Endothelial cell of umbilical vein (primary cell): Measurements from ENCODE around the gene CCDC171. TPM values are rescaled to one million over a fixed set of nuclear protein-coding genes. Genes with fewer than 3 reads are reported as not detected.

ENCODE experiments used
- BruUV-seq: library from RNA; stranded (reverse); fragments of 400-500 nt; replicated peaks from 2 replicates; lab custom pipeline; 2021; lab: Mats Ljungman, UMichigan
- CTCF ChIA-PET: fragments of 300-600, 350-600 bp; sonication (Branson Sonifier 250); formaldehyde crosslinking; loops from one replicate; lab custom pipeline; 2021; ENCODE audit warnings: antibody characterized with exemption, inconsistent platforms; lab: Charles Lee
- POLR2A ChIA-PET: fragments of 300-600, 350-600 bp; sonication (Branson Sonifier 250); formaldehyde crosslinking; loops from one replicate; lab custom pipeline; 2021; ENCODE audit warnings: antibody characterized with exemption, inconsistent platforms; lab: Charles Lee
- DNase-seq: peaks from one replicate; pipeline ENCODE4 v3.0.0-alpha.2; 2011; ENCODE audit warnings: low read depth, low spot score
- FAIRE-seq: peaks from 2 replicates; lab custom pipeline; 2011; peaks lifted over from hg19 to GRCh38; lab: Jason Lieb, UNC
- H2AFZ ChIP-seq: 2 replicates; pipeline ENCODE4 v1.6.0; 2012; ENCODE audit warnings: low read depth, low read length, control low read depth, inconsistent platforms
- H3K27ac ChIP-seq: 2 replicates; pipeline ENCODE4 v1.5.1; 2011; ENCODE audit warnings: low read depth, mild to moderate bottlenecking, control low read depth, low read length, moderate library complexity; ENCODE audit not compliant: insufficient read depth
- H3K27me3 ChIP-seq, 2 experiments: 2 replicates each; pipeline versions ENCODE4 v1.6.0 to v1.6.1; 2011; ENCODE audit warnings: low read length in 2 of 2, mixed read lengths in 1 of 2; ENCODE audit not compliant: control insufficient read depth in 2 of 2, insufficient read depth in 2 of 2
- H3K36me3 ChIP-seq, 2 experiments: 2 replicates in 1 of 2; 3 replicates in 1 of 2; pipeline ENCODE4 v1.5.1; 2011; ENCODE audit warnings: low read length in 2 of 2, mild to moderate bottlenecking in 1 of 2, moderate library complexity in 1 of 2; ENCODE audit not compliant: control insufficient read depth in 2 of 2, insufficient read depth in 2 of 2; ENCODE audit errors: extremely low read depth in 1 of 2
- H3K4me1 ChIP-seq: 3 replicates; pipeline ENCODE4 v1.5.1; 2011; ENCODE audit warnings: mild to moderate bottlenecking, low read length; ENCODE audit not compliant: control insufficient read depth, insufficient read depth; ENCODE audit errors: extremely low read depth
- H3K4me2 ChIP-seq: 2 replicates; pipeline ENCODE4 v1.6.1; 2011; ENCODE audit warnings: low read length, control low read depth, mixed read lengths; ENCODE audit not compliant: insufficient read depth
- H3K4me3 ChIP-seq, 3 experiments: fragments of 200-600 bp in 1 of 3; sonication (generic), shearing (Covaris generic) in 1 of 3; replicated peaks in 1 of 3; 2 replicates each; pipeline ENCODE4 v1.5.1; 2011 to 2016; ENCODE audit warnings: control low read depth in 3 of 3, low read length in 3 of 3, mild to moderate bottlenecking in 2 of 3, inconsistent platforms in 1 of 3, low read depth in 1 of 3, moderate library complexity in 1 of 3; ENCODE audit not compliant: insufficient read depth in 1 of 3
- H3K79me2 ChIP-seq: 2 replicates; pipeline ENCODE4 v1.6.0; 2012; ENCODE audit warnings: low read length, inconsistent platforms; ENCODE audit not compliant: control insufficient read depth, insufficient read depth
- H3K9ac ChIP-seq: replicated peaks from 2 replicates; pipeline ENCODE3; 2011; ENCODE audit warnings: low read length, control low read depth; ENCODE audit not compliant: insufficient read depth; ENCODE audit errors: extremely low read depth
- H3K9me1 ChIP-seq: replicated peaks from 3 replicates; pipeline ENCODE4 v1.6.0; 2011; ENCODE audit warnings: mild to moderate bottlenecking, low read length; ENCODE audit not compliant: control insufficient read depth, insufficient read depth; ENCODE audit errors: extremely low read depth
- H3K9me3 ChIP-seq: replicated peaks from 2 replicates; pipeline ENCODE4 v1.5.1; 2012; ENCODE audit warnings: low read length, inconsistent platforms; ENCODE audit not compliant: control insufficient read depth, insufficient read depth
- H4K20me1 ChIP-seq: replicated peaks from 2 replicates; pipeline ENCODE3; 2011; ENCODE audit warnings: mild to moderate bottlenecking, low read length; ENCODE audit not compliant: control insufficient read depth, insufficient read depth; ENCODE audit errors: extremely low read depth
- EZH2 ChIP-seq: IDR thresholded peaks from 2 replicates; pipeline ENCODE4 v1.6.1; 2012; ENCODE audit warnings: borderline replicate concordance, low read depth, mild to moderate bottlenecking, moderate library complexity, low read length, inconsistent platforms; ENCODE audit not compliant: severe bottlenecking
- FOS ChIP-seq: IDR thresholded peaks from 2 replicates; pipeline ENCODE4 v1.6.1; 2011; ENCODE audit warnings: mild to moderate bottlenecking, low read length, moderate library complexity, borderline replicate concordance; ENCODE audit not compliant: insufficient read depth
- GATA2 ChIP-seq: IDR thresholded peaks from 2 replicates; pipeline ENCODE4 v1.7.0; 2011; ENCODE audit warnings: low read depth, mild to moderate bottlenecking, moderate library complexity, mixed read lengths, low read length; ENCODE audit not compliant: insufficient read length, insufficient read depth
- JUN ChIP-seq: IDR thresholded peaks from 2 replicates; pipeline ENCODE4 v1.6.1; 2011; ENCODE audit warnings: borderline replicate concordance, low read depth; ENCODE audit not compliant: insufficient read length, insufficient read depth
- MYC ChIP-seq: IDR thresholded peaks from one replicate; pipeline ENCODE4 v1.6.1; 2011; ENCODE audit warnings: mild to moderate bottlenecking, low read depth, low read length
- POLR2A ChIP-seq: IDR thresholded peaks from 2 replicates; pipeline ENCODE4 v1.6.1; 2012; ENCODE audit warnings: low read depth, mild to moderate bottlenecking, control low read depth, low read length
- POLR2AphosphoS5 ChIP-seq: IDR thresholded peaks from 2 replicates; pipeline ENCODE4 v1.6.1; 2012; ENCODE audit warnings: low read depth, mild to moderate bottlenecking, control low read depth, low read length, moderate library complexity; ENCODE audit not compliant: insufficient read depth
- dilution Hi-C: fragments of 300-500 bp; cut with MboI; formaldehyde crosslinking; loops from one replicate; pipeline ENCODE4 v1.15.0; 2019; ENCODE audit warnings: low sequenced_read_pairs; ENCODE audit not compliant: extremely low pct_ligation_motif_present
- intact Hi-C: fragments of 100-400 bp; cut with micrococcal nuclease; formaldehyde crosslinking; loops from one replicate; pipeline ENCODE4 v1.10.0; 2022
- polyA plus RNA-seq, 4 experiments: library from polyadenylated mRNA; depleted of rRNA in 3 of 4; stranded (reverse) in 3 of 4; unstranded in 1 of 4; fragments of >200 nt; gene quantifications; 2 replicates each; pipeline versions ENCODE4 v1.2.1 to v1.2.3, GENCODE V29; 2011 to 2012; ENCODE audit warnings: missing spikeins in 1 of 4
- total RNA-seq: library from RNA; stranded (reverse); gene quantifications from 2 replicates; pipeline ENCODE4 v1.2.3, GENCODE V29; 2021
- TF ChIP-seq, protein P1 (sequence below): IDR thresholded peaks from 2 replicates; pipeline ENCODE4 v1.6.1; 2011; ENCODE audit not compliant: insufficient read depth, insufficient read length
- TF ChIP-seq, protein P2 (sequence below), 2 donors: IDR thresholded peaks; 1 replicate in 1 of 2; 2 replicates in 1 of 2; pipeline ENCODE4 v1.5.1; 2011; ENCODE audit warnings: low read length in 2 of 2, mild to moderate bottlenecking in 2 of 2, moderate library complexity in 2 of 2, control low read depth in 1 of 2, inconsistent platforms in 1 of 2, low read depth in 1 of 2; ENCODE audit not compliant: insufficient read depth in 1 of 2; ENCODE audit errors: extremely low read depth in 1 of 2

Gene CCDC171
- total and polyA plus RNA-seq, 2 donors (not counting 3 experiments of a cell fraction or from before 2014, with no cell fraction given), result 0.58 to 1.4 TPM

- no TSS peak for BruUV-seq
- Histone ChIP-seq H3K36me3 (no peaks in the 10 kb centered on the region), H3K27me3 (no peaks in the 10 kb centered on the region), H3K9me1 (no peaks in the 10 kb centered on the region), H3K27ac (no peak overlapping the region), H3K9me3 (no peaks in the 10 kb centered on the region), H2AFZ (no peak overlapping the region), H3K79me2 (no peaks in the 10 kb centered on the region), H3K4me1 (no peaks in the 10 kb centered on the region), H3K9ac (no peak overlapping the region), H3K4me3 (no peak overlapping the region), H3K4me2 (no peak overlapping the region), H4K20me1 (no peaks in the 10 kb centered on the region)
- dilution Hi-C loops (no loop called here), intact Hi-C loops (no loop called here)
- ChIA-PET CTCF (no interaction called here), POLR2A (no interaction called here)
- TF ChIP-seq POLR2A (no peak), FOS (no peak), JUN (no peak), POLR2AphosphoS5 (no peak), MYC (no peak), EZH2 (no peak), GATA2 (no peak)
- TF ChIP-seq, protein P1, sequence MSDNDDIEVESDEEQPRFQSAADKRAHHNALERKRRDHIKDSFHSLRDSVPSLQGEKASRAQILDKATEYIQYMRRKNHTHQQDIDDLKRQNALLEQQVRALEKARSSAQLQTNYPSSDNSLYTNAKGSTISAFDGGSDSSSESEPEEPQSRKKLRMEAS, result no peak
- TF ChIP-seq, protein P2, sequence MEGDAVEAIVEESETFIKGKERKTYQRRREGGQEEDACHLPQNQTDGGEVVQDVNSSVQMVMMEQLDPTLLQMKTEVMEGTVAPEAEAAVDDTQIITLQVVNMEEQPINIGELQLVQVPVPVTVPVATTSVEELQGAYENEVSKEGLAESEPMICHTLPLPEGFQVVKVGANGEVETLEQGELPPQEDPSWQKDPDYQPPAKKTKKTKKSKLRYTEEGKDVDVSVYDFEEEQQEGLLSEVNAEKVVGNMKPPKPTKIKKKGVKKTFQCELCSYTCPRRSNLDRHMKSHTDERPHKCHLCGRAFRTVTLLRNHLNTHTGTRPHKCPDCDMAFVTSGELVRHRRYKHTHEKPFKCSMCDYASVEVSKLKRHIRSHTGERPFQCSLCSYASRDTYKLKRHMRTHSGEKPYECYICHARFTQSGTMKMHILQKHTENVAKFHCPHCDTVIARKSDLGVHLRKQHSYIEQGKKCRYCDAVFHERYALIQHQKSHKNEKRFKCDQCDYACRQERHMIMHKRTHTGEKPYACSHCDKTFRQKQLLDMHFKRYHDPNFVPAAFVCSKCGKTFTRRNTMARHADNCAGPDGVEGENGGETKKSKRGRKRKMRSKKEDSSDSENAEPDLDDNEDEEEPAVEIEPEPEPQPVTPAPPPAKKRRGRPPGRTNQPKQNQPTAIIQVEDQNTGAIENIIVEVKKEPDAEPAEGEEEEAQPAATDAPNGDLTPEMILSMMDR (IDR thresholded peaks at IDR 0.05; ENCODE audit: extremely low read depth in 1 of 2, insufficient read depth in 1 of 2, low read depth in 1 of 2, low read length in 2 of 2), result no peak
- FAIRE-seq (no peak), DNase-seq (no peak)
Measured at GRCh38 chr9:16013826-16014225, 461.0 kb downstream of the CCDC171 start.
